Measurements from ENCODE around the gene GGTLC1. TPM values are rescaled to one million over a fixed set of nuclear protein-coding genes. Genes with fewer than 3 reads are reported as not detected.

The GGTLC1 gene
- total and polyA plus RNA-seq, 8 donors: not detected

- no peak for DNase-seq
- TF ChIP-seq POLR2AphosphoS5 (IDR thresholded peaks at IDR 0.05) (no peak), POLR2A (IDR thresholded peaks at IDR 0.05) (no peak), CTCF (IDR thresholded peaks at IDR 0.05) (no peak), EP300 (IDR thresholded peaks at IDR 0.05) (no peak)
- no peaks in the 10 kb centered on the region for H3K9me3 ChIP-seq
- H3K36me3 ChIP-seq: no peaks in the 10 kb centered on the region
- H3K27ac ChIP-seq: no peak overlapping the region
- H3K4me1 ChIP-seq: no peaks in the 10 kb centered on the region
- intact Hi-C loops (cut with DNase I; ENCODE audit: low total_unique reads): no loop called here
- H3K4me3 ChIP-seq: no peak overlapping the region
- WGBS, 5 donors: 42 to 54% (median 47%) methylated on average over 3 of the region's 3 CpGs
- H3K27me3 ChIP-seq: peaks cover 0 to 13% (median 0%) of the 10 kb centered on the region in 3 donors
Measured at GRCh38 chr20:23955896-23956295, 32.7 kb downstream of the GGTLC1 start.

- Histone ChIP-seq H3K27ac (no peak overlapping the region), H3K9me3 (no peaks in the 10 kb centered on the region), H3K4me1 (no peaks in the 10 kb centered on the region), H3K36me3 (no peaks in the 10 kb centered on the region), H3K4me3 (no peak overlapping the region), H3K27me3 (peaks cover 0 to 16% (median 0%) of the 10 kb centered on the region in 3 donors)
- 54 to 66% (median 57%) methylated on average over 13 of the region's 13 CpGs for WGBS, 5 donors
- TF ChIP-seq EP300 (IDR thresholded peaks at IDR 0.05) (no peak), CTCF (IDR thresholded peaks at IDR 0.05) (no peak), POLR2AphosphoS5 (IDR thresholded peaks at IDR 0.05) (no peak), POLR2A (IDR thresholded peaks at IDR 0.05) (no peak)
- DNase-seq: no peak
- intact Hi-C loops (cut with DNase I; ENCODE audit: low total_unique reads): no loop called here
Measured at GRCh38 chr20:23954008-23954745, 34.4 kb downstream of the GGTLC1 start.

GRCh38 chr20:23946206-23946605 is 42.4 kb downstream of the GGTLC1 start:
- TF ChIP-seq EP300 (IDR thresholded peaks at IDR 0.05): no peak
- TF ChIP-seq POLR2AphosphoS5 (IDR thresholded peaks at IDR 0.05): no peak
- no peak for TF ChIP-seq POLR2A (IDR thresholded peaks at IDR 0.05)
- no peak for TF ChIP-seq CTCF (IDR thresholded peaks at IDR 0.05)
- intact Hi-C loops (cut with DNase I; ENCODE audit: low total_unique reads): no loop called here
- WGBS, 5 donors: 57 to 67% (median 61%) methylated on average over 3 of the region's 3 CpGs

GRCh38 chr20:23943304-23943703 is 45.3 kb downstream of the GGTLC1 start:
- no peaks in the 10 kb centered on the region for H3K4me1 ChIP-seq
- no peak for DNase-seq
- H3K36me3 ChIP-seq: no peaks in the 10 kb centered on the region
- WGBS, 5 donors: 83 to 89% (median 88%) methylated on average over 5 of the region's 5 CpGs
- H3K4me3 ChIP-seq: no peak overlapping the region
- TF ChIP-seq CTCF (IDR thresholded peaks at IDR 0.05) (no peak), POLR2A (IDR thresholded peaks at IDR 0.05) (no peak), POLR2AphosphoS5 (IDR thresholded peaks at IDR 0.05) (no peak), EP300 (IDR thresholded peaks at IDR 0.05) (no peak)
- intact Hi-C loops (cut with DNase I; ENCODE audit: low total_unique reads): no loop called here
- H3K27ac ChIP-seq: no peak overlapping the region
- H3K9me3 ChIP-seq: no peaks in the 10 kb centered on the region
- H3K27me3 ChIP-seq: no peaks in the 10 kb centered on the region

More at GRCh38 chr20:23946206-23946605, 42.4 kb downstream of the GGTLC1 start:
- Histone ChIP-seq H3K4me3 (no peak overlapping the region), H3K36me3 (no peaks in the 10 kb centered on the region), H3K27ac (no peak overlapping the region), H3K4me1 (no peaks in the 10 kb centered on the region), H3K27me3 (peaks cover 0 to 6% (median 0%) of the 10 kb centered on the region in 3 donors), H3K9me3 (no peaks in the 10 kb centered on the region)
- no peak for DNase-seq
